ENCODE results near the gene TSPYL6.

The TSPYL6 gene

GRCh38 chr2:54249629-54250028, 6.4 kb downstream of the TSPYL6 start:
- TF ChIP-seq EZH2phosphoT487 (IDR thresholded peaks at IDR 0.05; ENCODE audit: borderline replicate concordance, low read length) (no peak), CTCF (IDR thresholded peaks at IDR 0.05; ENCODE audit: low read depth, low read length, poor library complexity, severe bottlenecking) (no peak)
- H3K4me3 ChIP-seq (ENCODE audit: low read length) = no peak overlapping the region
- no peaks in the 10 kb centered on the region for H3K79me2 ChIP-seq (ENCODE audit: control insufficient read depth, low read length)
- no peaks in the 10 kb centered on the region for H3F3A ChIP-seq (ENCODE audit: control insufficient read depth, insufficient read depth)
- no peak overlapping the region for H3K4me2 ChIP-seq (ENCODE audit: low read length)
- H3K9me3 ChIP-seq (ENCODE audit: control insufficient read depth, insufficient read depth, low read length) = no peaks in the 10 kb centered on the region
- no peak overlapping the region for H3K27ac ChIP-seq (ENCODE audit: low read depth, low read length)
- H3K27me3 ChIP-seq (ENCODE audit: control insufficient read depth, low read length) = no peaks in the 10 kb centered on the region
- no peaks in the 10 kb centered on the region for H3K4me1 ChIP-seq (ENCODE audit: control insufficient read depth, low read length)
- no peaks in the 10 kb centered on the region for H3K36me3 ChIP-seq (ENCODE audit: control insufficient read depth, low read length)
- no peaks in the 10 kb centered on the region for H4K20me1 ChIP-seq (ENCODE audit: control insufficient read depth, insufficient read depth, low read depth, low read length)
- H3K9me2 ChIP-seq (replicated peaks; ENCODE audit: control insufficient read depth, low read length) = peaks cover 2% of the 10 kb centered on the region; the same call in 1 of the 2 replicates

- H3K79me2 ChIP-seq (ENCODE audit: control insufficient read depth, low read length) = no peaks in the 10 kb centered on the region
- no peak overlapping the region for H3K27ac ChIP-seq (ENCODE audit: low read depth, low read length)
- no peaks in the 10 kb centered on the region for H3K4me1 ChIP-seq (ENCODE audit: control insufficient read depth, low read length)
- H3K4me2 ChIP-seq (ENCODE audit: low read length) = no peak overlapping the region
- peaks cover 2% of the 10 kb centered on the region; the same call in 1 of the 2 replicates for H3K9me2 ChIP-seq (replicated peaks; ENCODE audit: control insufficient read depth, low read length)
- TF ChIP-seq EZH2phosphoT487 (IDR thresholded peaks at IDR 0.05; ENCODE audit: borderline replicate concordance, low read length) (no peak), CTCF (IDR thresholded peaks at IDR 0.05; ENCODE audit: low read depth, low read length, poor library complexity, severe bottlenecking) (no peak)
- H3K27me3 ChIP-seq (ENCODE audit: control insufficient read depth, low read length) = no peaks in the 10 kb centered on the region
- no peaks in the 10 kb centered on the region for H4K20me1 ChIP-seq (ENCODE audit: control insufficient read depth, insufficient read depth, low read depth, low read length)
- H3F3A ChIP-seq (ENCODE audit: control insufficient read depth, insufficient read depth) = no peaks in the 10 kb centered on the region
- H3K4me3 ChIP-seq (ENCODE audit: low read length) = no peak overlapping the region
- H3K36me3 ChIP-seq (ENCODE audit: control insufficient read depth, low read length) = no peaks in the 10 kb centered on the region
- H3K9me3 ChIP-seq (ENCODE audit: control insufficient read depth, insufficient read depth, low read length) = no peaks in the 10 kb centered on the region
Observed at GRCh38 chr2:54247115-54247514, 8.9 kb downstream of the TSPYL6 start.

- Histone ChIP-seq H3K4me3 (ENCODE audit: low read length) (no peak overlapping the region), H3K79me2 (ENCODE audit: control insufficient read depth, low read length) (no peaks in the 10 kb centered on the region), H3K36me3 (ENCODE audit: control insufficient read depth, low read length) (no peaks in the 10 kb centered on the region), H3K4me2 (ENCODE audit: low read length) (no peak overlapping the region), H4K20me1 (ENCODE audit: control insufficient read depth, insufficient read depth, low read depth, low read length) (no peaks in the 10 kb centered on the region), H3K9me3 (ENCODE audit: control insufficient read depth, insufficient read depth, low read length) (no peaks in the 10 kb centered on the region), H3K27ac (ENCODE audit: low read depth, low read length) (no peak overlapping the region), H3K9me2 (replicated peaks; ENCODE audit: control insufficient read depth, low read length) (no peaks in the 10 kb centered on the region), H3F3A (ENCODE audit: control insufficient read depth, insufficient read depth) (no peaks in the 10 kb centered on the region), H3K27me3 (ENCODE audit: control insufficient read depth, low read length) (no peaks in the 10 kb centered on the region), H3K4me1 (ENCODE audit: control insufficient read depth, low read length) (no peaks in the 10 kb centered on the region)
- TF ChIP-seq EZH2phosphoT487 (IDR thresholded peaks at IDR 0.05; ENCODE audit: borderline replicate concordance, low read length) = no peak
- no peak for TF ChIP-seq CTCF (IDR thresholded peaks at IDR 0.05; ENCODE audit: low read depth, low read length, poor library complexity, severe bottlenecking)
Observed at GRCh38 chr2:54240515-54241469, 15.2 kb downstream of the TSPYL6 start.
